Neural cell (in vitro differentiated cells): Measurements from ENCODE around the gene LIMS2. TPM values are rescaled to one million over a fixed set of nuclear protein-coding genes. Genes with fewer than 3 reads are reported as not detected.

Source experiments
- H2AFZ ChIP-seq: fragments of 200-600, 300-800 bp; sonication (generic), shearing (Covaris generic); 2 replicates; pipeline ENCODE4 v1.6.0; 2014; ENCODE audit warnings: low read depth, mild to moderate bottlenecking, antibody characterized with exemption, low read length, moderate library complexity
- H3F3A ChIP-seq: fragments of 200-600 bp; shearing (Covaris generic); 2 replicates; pipeline ENCODE4 v1.6.1; 2016; ENCODE audit warnings: mild to moderate bottlenecking, moderate library complexity, mixed read lengths, antibody characterized with exemption, low read length; ENCODE audit not compliant: insufficient read depth, poor library complexity, severe bottlenecking
- H3K27ac ChIP-seq: fragments of 200-600, 300-800 bp; sonication (generic), shearing (Covaris generic); 2 replicates; pipeline ENCODE4 v1.5.1; 2014; ENCODE audit warnings: mild to moderate bottlenecking, low read length, moderate library complexity
- H3K27me3 ChIP-seq: fragments of 300-800, 200-600 bp; sonication (generic), shearing (Covaris generic); 2 replicates; pipeline ENCODE4 v1.6.0; 2014; ENCODE audit warnings: mild to moderate bottlenecking, low read depth, low read length, moderate library complexity; ENCODE audit not compliant: insufficient read depth
- H3K36me3 ChIP-seq: fragments of 300-800, 200-600 bp; sonication (generic), shearing (Covaris generic); 2 replicates; pipeline ENCODE4 v1.5.1; 2014; ENCODE audit warnings: mild to moderate bottlenecking, antibody characterized with exemption, low read length, moderate library complexity; ENCODE audit not compliant: insufficient read depth
- H3K4me2 ChIP-seq: fragments of 300-800, 200-600 bp; sonication (generic), shearing (Covaris generic); 2 replicates; pipeline ENCODE4 v1.6.0; 2014; ENCODE audit warnings: mild to moderate bottlenecking, low read length
- H3K4me3 ChIP-seq: fragments of 300-800, 200-600 bp; sonication (generic), shearing (Covaris generic); 2 replicates; pipeline ENCODE4 v1.5.1; 2014; ENCODE audit warnings: mild to moderate bottlenecking, low read length, moderate library complexity
- H3K79me2 ChIP-seq: fragments of 200-600 bp; shearing (Covaris generic); replicated peaks from 2 replicates; pipeline ENCODE4 v1.6.0; 2014; ENCODE audit warnings: mild to moderate bottlenecking, low read length, moderate library complexity; ENCODE audit not compliant: insufficient read depth
- H3K9ac ChIP-seq: fragments of 300-800, 200-600 bp; sonication (generic), shearing (Covaris generic); 2 replicates; pipeline ENCODE4 v1.6.1; 2016; ENCODE audit warnings: mild to moderate bottlenecking, low read length, mixed read lengths
- H3K9me2 ChIP-seq: fragments of 200-600 bp; shearing (Covaris generic); 2 replicates; pipeline ENCODE4 v1.6.1; 2016; ENCODE audit warnings: mild to moderate bottlenecking, low read length, mixed read lengths; ENCODE audit not compliant: insufficient read depth
- H3K9me3 ChIP-seq: fragments of 200-600, 300-800 bp; sonication (generic), shearing (Covaris generic); 2 replicates; pipeline ENCODE4 v1.6.1; 2016; ENCODE audit warnings: mild to moderate bottlenecking, mixed run types, low read length, moderate library complexity, mixed read lengths
- H4K20me1 ChIP-seq: fragments of 200-600 bp; shearing (Covaris generic); 2 replicates; pipeline ENCODE4 v1.6.1; 2016; ENCODE audit warnings: mild to moderate bottlenecking, mixed run types; ENCODE audit not compliant: insufficient read depth
- CTCF ChIP-seq: fragments of 450-650 bp; IDR thresholded peaks from 2 replicates; pipeline ENCODE4 v1.5.1; 2014; ENCODE audit warnings: antibody characterized with exemption, mild to moderate bottlenecking, moderate library complexity; ENCODE audit not compliant: poor library complexity, severe bottlenecking
- EP300 ChIP-seq: fragments of 450-650 bp; conservative IDR thresholded peaks from 2 replicates; pipeline ENCODE4 v1.6.1; 2014; ENCODE audit warnings: antibody characterized with exemption, mild to moderate bottlenecking, moderate library complexity; ENCODE audit not compliant: poor library complexity, severe bottlenecking
- EZH2 ChIP-seq: fragments of 200-600, 300-800 bp; shearing (Covaris generic), sonication (generic); IDR thresholded peaks from 2 replicates; pipeline ENCODE4 v1.6.1; 2014; ENCODE audit warnings: antibody characterized with exemption, low read length, borderline replicate concordance, mild to moderate bottlenecking; ENCODE audit not compliant: insufficient read depth, poor library complexity, severe bottlenecking
- MXI1 ChIP-seq: fragments of 450-650 bp; conservative IDR thresholded peaks from 2 replicates; pipeline ENCODE4 v1.6.1; 2014; ENCODE audit warnings: antibody characterized with exemption, mild to moderate bottlenecking; ENCODE audit not compliant: poor library complexity, severe bottlenecking
- POLR2AphosphoS5 ChIP-seq: IDR thresholded peaks from 2 replicates; pipeline ENCODE4 v1.6.1; 2012
- RAD21 ChIP-seq: fragments of 450-650 bp; conservative IDR thresholded peaks from 2 replicates; pipeline ENCODE4 v1.6.1; 2014; ENCODE audit warnings: antibody characterized with exemption, mild to moderate bottlenecking, moderate library complexity
- REST ChIP-seq: IDR thresholded peaks from 2 replicates; pipeline ENCODE4 v1.6.1; 2012; ENCODE audit warnings: borderline replicate concordance
- SMC3 ChIP-seq: fragments of 450-650 bp; conservative IDR thresholded peaks from 2 replicates; pipeline ENCODE4 v1.6.1; 2014; ENCODE audit warnings: antibody characterized with exemption, mild to moderate bottlenecking, moderate library complexity; ENCODE audit not compliant: poor library complexity
- TAF1 ChIP-seq: IDR thresholded peaks from 2 replicates; pipeline ENCODE4 v1.6.1; 2012; ENCODE audit warnings: low read depth
- polyA plus RNA-seq: library from polyadenylated mRNA; depleted of rRNA; stranded (reverse); fragments of >200 nt; gene quantifications from 2 replicates; pipeline ENCODE4 v1.2.3, GENCODE V29; 2014

Gene LIMS2
- polyA plus RNA-seq, 1 donor from 2014 or later = not detected

- Histone ChIP-seq H3K4me2 (no peak overlapping the region), H3K27ac (no peak overlapping the region), H3K36me3 (no peaks in the 10 kb centered on the region), H3K79me2 (no peaks in the 10 kb centered on the region), H3K4me3 (no peak overlapping the region), H2AFZ (no peak overlapping the region), H4K20me1 (no peaks in the 10 kb centered on the region), H3K9ac (no peak overlapping the region), H3K27me3 (no peaks in the 10 kb centered on the region), H3F3A (no peaks in the 10 kb centered on the region), H3K9me3 (peaks cover 4% of the 10 kb centered on the region), H3K9me2 (no peaks in the 10 kb centered on the region)
- TF ChIP-seq EP300 = no peak
- no peak for TF ChIP-seq TAF1
- no peak for TF ChIP-seq MXI1
- no peak for TF ChIP-seq SMC3
- TF ChIP-seq POLR2AphosphoS5 = no peak
- no peak for TF ChIP-seq EZH2
- no peak for TF ChIP-seq RAD21
- TF ChIP-seq CTCF = no peak
- no peak for TF ChIP-seq REST
Observed at GRCh38 chr2:127604986-127605385, 70.3 kb downstream of the LIMS2 start.

- Histone ChIP-seq H3K4me2 (no peak overlapping the region), H3F3A (no peaks in the 10 kb centered on the region), H3K4me3 (no peak overlapping the region), H3K27ac (no peak overlapping the region), H3K9ac (no peak overlapping the region), H3K9me2 (no peaks in the 10 kb centered on the region), H4K20me1 (no peaks in the 10 kb centered on the region), H3K79me2 (no peaks in the 10 kb centered on the region), H3K9me3 (peaks cover 4% of the 10 kb centered on the region), H3K36me3 (no peaks in the 10 kb centered on the region), H2AFZ (no peak overlapping the region), H3K27me3 (no peaks in the 10 kb centered on the region)
- TF ChIP-seq MXI1 = no peak
- TF ChIP-seq RAD21 = no peak
- TF ChIP-seq CTCF = no peak
- no peak for TF ChIP-seq REST
Observed at GRCh38 chr2:127599211-127599610, 76.1 kb downstream of the LIMS2 start.
